ENCODE data around the gene KCNK1.
"Not testable (repeated sequence)": the region's sequence is repeated elsewhere in the genome, so short reads cannot be mapped to it uniquely, and the experiment has no call there.

The KCNK1 gene

GRCh38 chr1:233675893-233676292 lies 62.0 kb downstream of the KCNK1 start:
- no peak overlapping the region for H3K9ac ChIP-seq (ENCODE audit: low read depth, low read length)
- 0 out of 2 replicates have a peak, but pooled peaks cover 4% of the 10 kb centered on the region for H3K9me3 ChIP-seq (ENCODE audit: control insufficient read depth, insufficient read depth, low read length)
- H3K27me3 ChIP-seq (ENCODE audit: control insufficient read depth, insufficient read depth, low read length): no peaks in the 10 kb centered on the region
- H3K4me3 ChIP-seq (ENCODE audit: low read depth, low read length): no peak overlapping the region
- H3K27ac ChIP-seq (ENCODE audit: low read depth, low read length): no peak overlapping the region
- H3K36me3 ChIP-seq (ENCODE audit: control insufficient read depth, insufficient read depth, low read length): peaks cover 5% of the 10 kb centered on the region
- peaks cover 10% of the 10 kb centered on the region; the same call in 1 of the 2 replicates for H3K4me1 ChIP-seq (ENCODE audit: control insufficient read depth, insufficient read depth, low read length)

- H3K27ac ChIP-seq (ENCODE audit: low read depth, low read length): no peak overlapping the region
- H3K9me3 ChIP-seq (ENCODE audit: control insufficient read depth, insufficient read depth, low read length): 0 out of 2 replicates have a peak, but pooled peaks cover 4% of the 10 kb centered on the region
- no peak overlapping the region for H3K4me3 ChIP-seq (ENCODE audit: low read depth, low read length)
- peaks cover 17% of the 10 kb centered on the region for H3K4me1 ChIP-seq (ENCODE audit: control insufficient read depth, insufficient read depth, low read length)
- H3K36me3 ChIP-seq (ENCODE audit: control insufficient read depth, insufficient read depth, low read length): no peaks in the 10 kb centered on the region
- no peaks in the 10 kb centered on the region for H3K27me3 ChIP-seq (ENCODE audit: control insufficient read depth, insufficient read depth, low read length)
- H3K9ac ChIP-seq (ENCODE audit: low read depth, low read length): no peak overlapping the region
Measured at GRCh38 chr1:233677690-233678354, 63.9 kb downstream of the KCNK1 start.

GRCh38 chr1:233679030-233679429 lies 65.1 kb downstream of the KCNK1 start:
- Histone ChIP-seq H3K27ac (ENCODE audit: low read depth, low read length) (no peak overlapping the region), H3K9ac (ENCODE audit: low read depth, low read length) (no peak overlapping the region), H3K27me3 (ENCODE audit: control insufficient read depth, insufficient read depth, low read length) (no peaks in the 10 kb centered on the region), H3K4me1 (ENCODE audit: control insufficient read depth, insufficient read depth, low read length) (peaks cover 19% of the 10 kb centered on the region), H3K9me3 (ENCODE audit: control insufficient read depth, insufficient read depth, low read length) (0 out of 2 replicates have a peak, but pooled peaks cover 4% of the 10 kb centered on the region), H3K36me3 (ENCODE audit: control insufficient read depth, insufficient read depth, low read length) (no peaks in the 10 kb centered on the region), H3K4me3 (ENCODE audit: low read depth, low read length) (no peak overlapping the region)

GRCh38 chr1:233679591-233680373 lies 65.9 kb downstream of the KCNK1 start:
- Histone ChIP-seq H3K9me3 (ENCODE audit: control insufficient read depth, insufficient read depth, low read length) (0 out of 2 replicates have a peak, but pooled peaks cover 4% of the 10 kb centered on the region), H3K27ac (ENCODE audit: low read depth, low read length) (no peak overlapping the region), H3K9ac (ENCODE audit: low read depth, low read length) (no peak overlapping the region), H3K36me3 (ENCODE audit: control insufficient read depth, insufficient read depth, low read length) (no peaks in the 10 kb centered on the region), H3K4me1 (ENCODE audit: control insufficient read depth, insufficient read depth, low read length) (peaks cover 19% of the 10 kb centered on the region), H3K4me3 (ENCODE audit: low read depth, low read length) (no peak overlapping the region), H3K27me3 (ENCODE audit: control insufficient read depth, insufficient read depth, low read length) (no peaks in the 10 kb centered on the region)

GRCh38 chr1:233681285-233681684 lies 67.4 kb downstream of the KCNK1 start:
- Histone ChIP-seq H3K9me3 (ENCODE audit: control insufficient read depth, insufficient read depth, low read length) (no peaks in the 10 kb centered on the region), H3K27ac (ENCODE audit: low read depth, low read length) (no peak overlapping the region), H3K36me3 (ENCODE audit: control insufficient read depth, insufficient read depth, low read length) (no peaks in the 10 kb centered on the region), H3K4me1 (ENCODE audit: control insufficient read depth, insufficient read depth, low read length) (peaks cover 19% of the 10 kb centered on the region), H3K9ac (ENCODE audit: low read depth, low read length) (no peak overlapping the region), H3K4me3 (ENCODE audit: low read depth, low read length) (no peak overlapping the region), H3K27me3 (ENCODE audit: control insufficient read depth, insufficient read depth, low read length) (no peaks in the 10 kb centered on the region)

- not testable (repeated sequence) for H3K4me1 ChIP-seq (ENCODE audit: control insufficient read depth, insufficient read depth, low read length); H3K36me3 ChIP-seq (ENCODE audit: control insufficient read depth, insufficient read depth, low read length); H3K9ac ChIP-seq (ENCODE audit: low read depth, low read length); H3K9me3 ChIP-seq (ENCODE audit: control insufficient read depth, insufficient read depth, low read length); H3K4me3 ChIP-seq (ENCODE audit: low read depth, low read length); H3K27me3 ChIP-seq (ENCODE audit: control insufficient read depth, insufficient read depth, low read length); H3K27ac ChIP-seq (ENCODE audit: low read depth, low read length)
Measured at GRCh38 chr1:233686653-233687052, 72.7 kb downstream of the KCNK1 start.

GRCh38 chr1:233689017-233689747 lies 75.3 kb downstream of the KCNK1 start:
- Histone ChIP-seq H3K9me3 (ENCODE audit: control insufficient read depth, insufficient read depth, low read length) (no peaks in the 10 kb centered on the region), H3K27ac (ENCODE audit: low read depth, low read length) (no peak overlapping the region), H3K36me3 (ENCODE audit: control insufficient read depth, insufficient read depth, low read length) (no peaks in the 10 kb centered on the region), H3K4me1 (ENCODE audit: control insufficient read depth, insufficient read depth, low read length) (no peaks in the 10 kb centered on the region; the same call in 1 of the 2 replicates), H3K27me3 (ENCODE audit: control insufficient read depth, insufficient read depth, low read length) (no peaks in the 10 kb centered on the region), H3K4me3 (ENCODE audit: low read depth, low read length) (no peak overlapping the region), H3K9ac (ENCODE audit: low read depth, low read length) (no peak overlapping the region)

- Histone ChIP-seq H3K4me1 (ENCODE audit: control insufficient read depth, insufficient read depth, low read length) (no peaks in the 10 kb centered on the region; the same call in 1 of the 2 replicates), H3K9me3 (ENCODE audit: control insufficient read depth, insufficient read depth, low read length) (no peaks in the 10 kb centered on the region), H3K36me3 (ENCODE audit: control insufficient read depth, insufficient read depth, low read length) (no peaks in the 10 kb centered on the region), H3K27ac (ENCODE audit: low read depth, low read length) (no peak overlapping the region), H3K4me3 (ENCODE audit: low read depth, low read length) (no peak overlapping the region), H3K27me3 (ENCODE audit: control insufficient read depth, insufficient read depth, low read length) (no peaks in the 10 kb centered on the region), H3K9ac (ENCODE audit: low read depth, low read length) (no peak overlapping the region)
Measured at GRCh38 chr1:233689748-233690254, 75.9 kb downstream of the KCNK1 start.

GRCh38 chr1:233695901-233696300 lies 82.0 kb downstream of the KCNK1 start:
- Histone ChIP-seq H3K9me3 (ENCODE audit: control insufficient read depth, insufficient read depth, low read length) (no peaks in the 10 kb centered on the region), H3K27me3 (ENCODE audit: control insufficient read depth, insufficient read depth, low read length) (no peaks in the 10 kb centered on the region)

GRCh38 chr1:233700338-233700737 lies 86.4 kb downstream of the KCNK1 start:
- no peak overlapping the region for H3K4me3 ChIP-seq (ENCODE audit: low read depth, low read length)
- H3K9me3 ChIP-seq (ENCODE audit: control insufficient read depth, insufficient read depth, low read length): no peaks in the 10 kb centered on the region
- no peaks in the 10 kb centered on the region for H3K36me3 ChIP-seq (ENCODE audit: control insufficient read depth, insufficient read depth, low read length)
- no peak overlapping the region for H3K9ac ChIP-seq (ENCODE audit: low read depth, low read length)
- no peak overlapping the region for H3K27ac ChIP-seq (ENCODE audit: low read depth, low read length)
- H3K4me1 ChIP-seq (ENCODE audit: control insufficient read depth, insufficient read depth, low read length): no peaks in the 10 kb centered on the region
- H3K27me3 ChIP-seq (ENCODE audit: control insufficient read depth, insufficient read depth, low read length): no peaks in the 10 kb centered on the region

More at GRCh38 chr1:233695901-233696300, 82.0 kb downstream of the KCNK1 start:
- Histone ChIP-seq H3K36me3 (ENCODE audit: control insufficient read depth, insufficient read depth, low read length) (no peaks in the 10 kb centered on the region), H3K4me3 (ENCODE audit: low read depth, low read length) (no peak overlapping the region), H3K27ac (ENCODE audit: low read depth, low read length) (no peak overlapping the region), H3K4me1 (ENCODE audit: control insufficient read depth, insufficient read depth, low read length) (no peaks in the 10 kb centered on the region), H3K9ac (ENCODE audit: low read depth, low read length) (no peak overlapping the region)
